ENCODE data around the gene NPIPB4.
"Not testable (repeated sequence)": the region's sequence is repeated elsewhere in the genome, so short reads cannot be mapped to it uniquely, and the experiment has no call there.

NPIPB4 gene

GRCh38 chr16:21857656-21858055 is at the start of gene NPIPB4:
TSS of gene NPIPB4 (minus strand) at chr16:21857756. CDS start at chr16:21857378, 378 bp downstream.
- H3K4me3 ChIP-seq (ENCODE audit: low read depth, low read length); DNase-seq (ENCODE audit: low read depth): not testable (repeated sequence)

- H3K4me3 ChIP-seq (ENCODE audit: low read depth, low read length); DNase-seq (ENCODE audit: low read depth): not testable (repeated sequence)
These were observed 41.4 kb upstream of the NPIPB4 start for GRCh38 chr16:21898998-21899397.

DNA sequence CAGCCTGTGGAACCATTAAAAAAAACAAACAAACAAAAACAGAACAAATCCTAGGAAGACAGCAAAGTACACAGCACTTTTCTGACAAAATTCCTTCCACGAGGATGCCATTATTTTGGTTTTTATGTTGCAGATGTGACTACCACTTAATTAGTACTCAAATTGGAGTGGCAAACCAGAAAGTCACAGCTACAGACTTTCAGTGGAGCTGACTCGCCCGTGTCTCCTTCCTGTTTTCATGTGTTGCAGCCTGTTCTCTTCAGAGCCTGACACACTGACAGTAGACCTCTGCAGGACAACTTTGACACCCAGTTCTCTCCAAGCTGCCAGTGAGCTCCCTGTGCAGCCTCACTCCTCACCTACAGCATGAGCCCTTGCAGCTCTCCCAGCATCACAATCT is 24.4 kb upstream of the NPIPB4 start:
- not testable (repeated sequence) for H3K4me3 ChIP-seq (ENCODE audit: low read depth, low read length); DNase-seq (ENCODE audit: low read depth)

- H3K4me3 ChIP-seq (ENCODE audit: low read depth, low read length) = not testable (repeated sequence)
These were observed 20.4 kb downstream of the NPIPB4 start for GRCh38 chr16:21837186-21837585.

GRCh38 chr16:21836334-21836733 is 21.2 kb downstream of the NPIPB4 start:
- not testable (repeated sequence) for H3K4me3 ChIP-seq (ENCODE audit: low read depth, low read length); DNase-seq (ENCODE audit: low read depth)

More at GRCh38 chr16:21837186-21837585, 20.4 kb downstream of the NPIPB4 start:
- DNase-seq (ENCODE audit: low read depth) = not testable (repeated sequence)

- not testable (repeated sequence) for H3K4me3 ChIP-seq (ENCODE audit: low read depth, low read length); DNase-seq (ENCODE audit: low read depth)
These were observed 21.8 kb downstream of the NPIPB4 start for GRCh38 chr16:21835747-21836146.

- DNase-seq (ENCODE audit: low read depth); H3K4me3 ChIP-seq (ENCODE audit: low read depth, low read length): not testable (repeated sequence)
These were observed 23.3 kb downstream of the NPIPB4 start for GRCh38 chr16:21834211-21834610.

- not testable (repeated sequence) for DNase-seq (ENCODE audit: low read depth); H3K4me3 ChIP-seq (ENCODE audit: low read depth, low read length)
These were observed 27.6 kb downstream of the NPIPB4 start for GRCh38 chr16:21829929-21830328.

- not testable (repeated sequence) for H3K4me3 ChIP-seq (ENCODE audit: low read depth, low read length); DNase-seq (ENCODE audit: low read depth)
These were observed 31.4 kb downstream of the NPIPB4 start for GRCh38 chr16:21826067-21826706.

DNA sequence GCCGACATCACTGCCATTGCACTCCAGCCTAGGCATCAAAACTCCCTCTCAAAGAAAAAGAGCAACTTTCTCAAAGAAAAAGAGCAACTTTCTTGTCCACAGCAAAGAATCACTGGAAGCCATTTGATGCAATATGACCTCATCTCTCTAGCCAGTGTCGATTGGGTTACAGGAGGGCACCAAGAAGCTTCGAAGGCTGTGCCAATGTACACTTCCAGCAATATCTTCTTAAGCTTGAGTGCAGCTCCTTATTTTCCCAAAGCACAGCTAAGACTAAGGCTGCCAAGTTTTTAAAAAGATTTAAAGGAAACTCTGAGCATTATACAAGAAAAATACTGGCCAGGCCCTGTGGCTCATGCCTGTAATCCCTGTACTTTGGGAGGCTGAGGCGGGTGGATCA is 32.0 kb downstream of the NPIPB4 start:
- H3K4me3 ChIP-seq (ENCODE audit: low read depth, low read length); DNase-seq (ENCODE audit: low read depth): not testable (repeated sequence)

GRCh38 chr16:21823258-21823657 is 34.3 kb downstream of the NPIPB4 start:
- H3K4me3 ChIP-seq (ENCODE audit: low read depth, low read length); DNase-seq (ENCODE audit: low read depth): not testable (repeated sequence)

GRCh38 chr16:21820908-21821465 is 36.6 kb downstream of the NPIPB4 start:
- H3K4me3 ChIP-seq (ENCODE audit: low read depth, low read length) = peak overlapping the region; percentile 51

GRCh38 chr16:21820028-21820907 is 37.3 kb downstream of the NPIPB4 start:
- peak overlapping the region; percentile 51 for H3K4me3 ChIP-seq (ENCODE audit: low read depth, low read length)
- peak; percentile 33 for DNase-seq (ENCODE audit: low read depth)

More at GRCh38 chr16:21820908-21821465, 36.6 kb downstream of the NPIPB4 start:
- DNase-seq (ENCODE audit: low read depth) = not testable (repeated sequence)

DNA sequence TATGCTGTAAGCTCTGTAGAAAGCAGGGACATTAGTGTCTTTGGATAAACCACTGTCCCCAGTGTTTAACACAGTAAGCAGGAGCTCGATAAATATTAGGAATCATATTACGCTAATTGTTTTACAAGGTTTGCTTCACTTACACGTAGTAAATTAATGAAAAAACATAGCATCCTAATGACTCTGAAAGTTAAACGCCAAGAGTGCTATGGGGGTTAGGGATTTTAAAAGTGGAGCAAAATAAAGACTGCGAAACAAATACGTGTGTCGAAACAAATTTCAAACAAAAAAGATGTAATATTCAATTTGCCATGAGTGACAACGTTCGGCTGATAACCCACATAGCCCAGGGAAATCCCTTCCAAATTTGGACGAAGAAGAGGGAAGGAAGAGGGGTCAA is 37.9 kb downstream of the NPIPB4 start:
- DNase-seq (ENCODE audit: low read depth) = not testable (repeated sequence)
- peak overlapping the region; percentile 51 for H3K4me3 ChIP-seq (ENCODE audit: low read depth, low read length)

DNA sequence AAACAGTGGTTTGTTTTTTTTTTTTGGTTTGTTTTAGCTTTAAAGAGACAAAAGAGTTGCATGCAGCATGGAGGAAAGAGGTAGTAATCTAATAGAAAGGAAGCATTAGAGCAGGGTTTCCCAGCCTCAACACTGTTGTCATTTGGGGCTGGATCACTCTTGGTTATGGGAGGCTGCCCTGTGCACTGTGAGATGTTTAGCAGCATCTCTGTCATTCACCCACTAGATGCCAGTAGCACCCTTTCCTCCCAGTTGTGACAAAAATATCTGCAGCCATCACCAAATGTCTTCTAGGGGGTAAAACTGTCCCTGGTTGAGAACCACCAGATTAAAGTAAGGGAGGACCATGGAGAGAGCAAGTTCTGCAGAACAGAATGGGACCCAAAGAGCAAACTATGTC is 40.5 kb downstream of the NPIPB4 start:
- H3K4me3 ChIP-seq (ENCODE audit: low read depth, low read length); DNase-seq (ENCODE audit: low read depth): not testable (repeated sequence)

- DNase-seq (ENCODE audit: low read depth) = not testable (repeated sequence)
These were observed 41.9 kb downstream of the NPIPB4 start for GRCh38 chr16:21815694-21816093.

GRCh38 chr16:21802375-21802663 is 55.2 kb downstream of the NPIPB4 start:
- not testable (repeated sequence) for H3K4me3 ChIP-seq (ENCODE audit: low read depth, low read length); DNase-seq (ENCODE audit: low read depth)

More at GRCh38 chr16:21815694-21816093, 41.9 kb downstream of the NPIPB4 start:
- not testable (repeated sequence) for H3K4me3 ChIP-seq (ENCODE audit: low read depth, low read length)

DNA sequence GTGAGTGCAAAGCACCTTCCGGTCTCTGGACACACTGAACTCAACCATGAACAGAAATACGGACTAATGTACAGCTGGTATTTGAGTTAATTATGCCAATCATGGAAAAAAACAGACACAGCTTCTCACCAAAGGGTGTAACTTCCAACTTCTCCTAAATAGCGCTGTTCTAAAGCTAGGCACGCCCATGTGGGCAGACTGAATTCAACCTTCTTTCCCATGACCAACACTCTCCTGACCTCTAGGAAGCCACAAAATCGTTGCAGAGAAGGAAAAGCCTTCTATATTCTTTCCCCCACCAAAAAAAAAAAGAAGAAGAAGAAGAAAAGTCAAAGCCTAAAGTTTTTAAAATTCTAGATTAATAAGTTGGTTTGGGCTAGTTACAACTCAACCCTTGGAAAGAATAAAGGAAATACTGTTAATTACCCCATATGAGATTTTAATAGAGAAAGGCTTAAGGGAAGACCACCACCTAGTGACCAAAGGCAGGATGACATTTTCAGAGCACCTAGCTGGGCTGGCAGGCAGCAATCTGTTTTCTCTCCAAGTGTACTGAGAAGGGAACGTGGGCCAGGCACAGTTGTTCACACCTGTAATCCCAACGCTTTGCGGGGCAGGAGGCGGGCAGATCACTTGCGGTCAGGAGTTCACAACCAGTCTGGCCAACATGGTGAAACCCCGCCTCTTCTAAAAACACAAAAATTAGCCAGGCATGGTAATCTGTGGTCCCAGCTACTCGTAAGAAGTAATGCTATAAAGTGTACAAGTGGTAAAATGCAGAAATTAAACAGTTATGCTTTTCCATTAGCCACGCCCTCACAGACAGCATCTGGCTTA is 55.8 kb downstream of the NPIPB4 start:
- not testable (repeated sequence) for H3K4me3 ChIP-seq (ENCODE audit: low read depth, low read length); DNase-seq (ENCODE audit: low read depth)

GRCh38 chr16:21798601-21799000 is 59.0 kb downstream of the NPIPB4 start:
- not testable (repeated sequence) for H3K4me3 ChIP-seq (ENCODE audit: low read depth, low read length); DNase-seq (ENCODE audit: low read depth)

All from skeletal muscle cell (primary cell).